Measurements from ENCODE around the gene TMPO. TPM values are rescaled to one million over a fixed set of nuclear protein-coding genes. Genes with fewer than 3 reads are reported as not detected.
"Not testable (repeated sequence)": the region's sequence is repeated elsewhere in the genome, so short reads cannot be mapped to it uniquely, and the experiment has no call there.

Gene TMPO
- polyA plus RNA-seq, 1 of the 3 experiments (the other 2 are of a cell fraction) = 20.8 TPM

DNA sequence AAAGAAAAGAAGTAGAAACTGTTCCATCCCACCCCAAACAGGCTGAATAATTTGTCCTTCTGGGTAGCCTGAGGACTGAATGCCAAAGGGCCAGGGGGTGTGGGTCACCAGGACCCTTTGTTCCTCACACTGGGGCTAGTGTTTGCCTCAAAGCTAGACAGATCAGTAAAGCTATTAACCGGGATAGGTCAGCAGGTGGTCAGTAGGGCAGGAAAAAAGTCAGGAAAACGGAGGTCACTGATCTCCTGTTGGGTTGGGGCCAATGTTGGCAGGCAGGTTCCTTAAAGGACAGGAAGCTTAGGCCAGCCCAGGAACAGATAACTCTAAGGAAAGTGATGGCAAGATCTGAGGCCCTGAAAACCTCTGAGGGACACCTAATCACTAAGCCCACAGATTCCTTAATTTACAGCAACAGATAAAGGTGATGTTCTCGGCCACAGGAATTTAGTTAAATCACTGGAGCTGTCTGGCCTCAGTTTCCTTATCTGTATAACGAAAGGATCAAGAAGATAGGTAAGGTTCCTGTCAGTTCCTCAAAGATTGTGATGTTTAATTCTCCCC is 22.7 kb upstream of the TMPO start:
- peaks cover 3 to 5% of the 10 kb centered on the region in 2 experiments; a peak in 2 of 4 replicates for H3K4me1 ChIP-seq (ENCODE audit: control insufficient read depth in 1 of 2, insufficient read depth in 2 of 2, low read depth in 1 of 2, low read length in 1 of 2)
- 84% methylated on average over 4 of the region's 4 CpGs for WGBS (ENCODE audit: low lambda C conversion rate)
- no peaks in the 10 kb centered on the region for H3K9me2 ChIP-seq
- no peak overlapping the region for H3K27ac ChIP-seq (ENCODE audit: low read depth in 2 of 2, low read length in 1 of 2)
- DNase-seq = no peak
- H3K9ac ChIP-seq = no peak overlapping the region
- no peaks in the 10 kb centered on the region for H3K79me2 ChIP-seq (ENCODE audit: insufficient read depth)
- CTCF ChIA-PET = interaction anchor here (0.9 to 4.3 kb wide), 6 partner anchors 8 to 68 kb away, joined by 3 to 37 read pairs (median 5); partner anchors contain the start of gene TMPO
- TF ChIP-seq GABPA (IDR thresholded peaks at IDR 0.05; ENCODE audit: low read depth) (no peak), REST (IDR thresholded peaks at IDR 0.05; ENCODE audit: low read depth, low read length) (no peak), TCF12 (IDR thresholded peaks at IDR 0.05) (no peak), NFIC (IDR thresholded peaks at IDR 0.05; ENCODE audit: borderline replicate concordance) (no peak), NRF1 (IDR thresholded peaks at IDR 0.05; ENCODE audit: low read depth, low read length) (no peak), ELF1 (IDR thresholded peaks at IDR 0.05) (no peak), RFX5 (IDR thresholded peaks at IDR 0.05; ENCODE audit: low read length) (no peak), RCOR1 (IDR thresholded peaks at IDR 0.05; ENCODE audit: low read length) (no peak), MXI1 (IDR thresholded peaks at IDR 0.05; ENCODE audit: low read depth, low read length) (no peak)
- no peak overlapping the region for H2AFZ ChIP-seq (ENCODE audit: low read depth)
- POLR2A ChIA-PET = interaction anchor here (1.2 kb wide), 1 partner anchor 11 kb away, joined by 3 read pairs; no protein-coding TSS in a partner anchor
- no peaks in the 10 kb centered on the region for H3K27me3 ChIP-seq (ENCODE audit: insufficient read depth)
- peaks cover 7% of the 10 kb centered on the region for H3F3A ChIP-seq (replicated peaks; ENCODE audit: insufficient read depth)
- no peaks in the 10 kb centered on the region for H3K9me3 ChIP-seq
- H3K36me3 ChIP-seq (replicated peaks in 1 of 2; ENCODE audit: control insufficient read depth in 1 of 2, insufficient read depth in 2 of 2, low read length in 1 of 2) = no peaks in the 10 kb centered on the region
- no peaks in the 10 kb centered on the region for H4K20me1 ChIP-seq (ENCODE audit: insufficient read depth)
- no peak overlapping the region for H3K4me2 ChIP-seq
- no peak overlapping the region for H3K4me3 ChIP-seq (ENCODE audit: low read depth in 2 of 2, low read length in 1 of 2)

GRCh38 chr12:98501266-98501629 is 14.1 kb upstream of the TMPO start:
- H3K9me3 ChIP-seq; H3K79me2 ChIP-seq (ENCODE audit: insufficient read depth); H3K27me3 ChIP-seq (ENCODE audit: insufficient read depth); H3K9ac ChIP-seq; DNase-seq; H3K27ac ChIP-seq (ENCODE audit: low read depth in 2 of 2, low read length in 1 of 2); H4K20me1 ChIP-seq (ENCODE audit: insufficient read depth); H3K36me3 ChIP-seq (replicated peaks in 1 of 2; ENCODE audit: control insufficient read depth in 1 of 2, insufficient read depth in 2 of 2, low read length in 1 of 2); H3K4me2 ChIP-seq; H2AFZ ChIP-seq (ENCODE audit: low read depth); H3K4me3 ChIP-seq (ENCODE audit: low read depth in 2 of 2, low read length in 1 of 2); H3K9me2 ChIP-seq; H3K4me1 ChIP-seq (ENCODE audit: control insufficient read depth in 1 of 2, insufficient read depth in 2 of 2, low read depth in 1 of 2, low read length in 1 of 2): not testable (repeated sequence)
- peaks cover 14% of the 10 kb centered on the region for H3F3A ChIP-seq (replicated peaks; ENCODE audit: insufficient read depth)
- ChIA-PET POLR2A (interaction anchor here (0.8 kb wide), 1 partner anchor 10 kb away, joined by 8 read pairs; no protein-coding TSS in a partner anchor), CTCF (interaction anchor here (1.9 to 2.5 kb wide), 2 partner anchors 9 to 15 kb away, joined by 9 to 10 read pairs; partner anchors contain the start of gene TMPO)
- 91% methylated on average over 15 of the region's 15 CpGs for WGBS (ENCODE audit: low lambda C conversion rate)
